Fibroblast of the aortic adventitia (primary cell): ENCODE measurements around the gene PRMT1. TPM values are rescaled to one million over a fixed set of nuclear protein-coding genes. Genes with fewer than 3 reads are reported as not detected.
"Not testable (repeated sequence)": the region's sequence is repeated elsewhere in the genome, so short reads cannot be mapped to it uniquely, and the experiment has no call there.

ENCODE experiments used
- DNase-seq: peaks from one replicate; pipeline ENCODE4 v3.0.0-alpha.2; 2010; ENCODE audit warnings: low read depth
- H3K4me3 ChIP-seq: 2 replicates; pipeline ENCODE4 v1.5.1; 2011; ENCODE audit warnings: low read depth, mild to moderate bottlenecking, control low read depth, low read length, moderate library complexity
- CTCF ChIP-seq: IDR thresholded peaks from 2 replicates; pipeline ENCODE4 v1.5.1; 2011; ENCODE audit warnings: mild to moderate bottlenecking, low read length, control low read depth, inconsistent platforms; ENCODE audit not compliant: insufficient read depth
- total RNA-seq: library from RNA; depleted of rRNA; stranded (reverse); fragments of >200 nt; gene quantifications from 2 replicates; pipeline ENCODE4 v1.2.3, GENCODE V29; 2012; ENCODE audit warnings: low replicate concordance

PRMT1 gene
- total RNA-seq: 32.5 and 164 TPM in 2 replicates

GRCh38 chr19:49677231-49677900, at the start of gene PRMT1:
TSS of gene PRMT1 (plus strand) at chr19:49677271. CDS start at chr19:49677281, 10 bp downstream.
- peak within 1 kb of the TSS; percentile 99 for H3K4me3 ChIP-seq
- no peak for DNase-seq
- no peak for TF ChIP-seq CTCF

- DNase-seq: no peak
- TF ChIP-seq CTCF: no peak
- no peak overlapping the region for H3K4me3 ChIP-seq
These were observed 47.4 kb upstream of the PRMT1 start for GRCh38 chr19:49629659-49630058.

GRCh38 chr19:49631014-49631588, 46.0 kb upstream of the PRMT1 start:
- TF ChIP-seq CTCF: no peak
- DNase-seq: no peak
- H3K4me3 ChIP-seq: no peak overlapping the region

- no peak for TF ChIP-seq CTCF
- H3K4me3 ChIP-seq: no peak overlapping the region
- DNase-seq: no peak
These were observed 45.4 kb upstream of the PRMT1 start for GRCh38 chr19:49631610-49632192.

GRCh38 chr19:49632576-49632975, 44.5 kb upstream of the PRMT1 start:
- no peak for TF ChIP-seq CTCF
- DNase-seq: no peak
- no peak overlapping the region for H3K4me3 ChIP-seq

- DNase-seq: peak; percentile 67
These were observed 43.8 kb upstream of the PRMT1 start for GRCh38 chr19:49633273-49633672.

GRCh38 chr19:49635530-49636232, 41.4 kb upstream of the PRMT1 start:
- DNase-seq: no peak
- no peak overlapping the region for H3K4me3 ChIP-seq
- TF ChIP-seq CTCF: peak; percentile 13

More at GRCh38 chr19:49633273-49633672, 43.8 kb upstream of the PRMT1 start:
- H3K4me3 ChIP-seq: not testable (repeated sequence)
